Prostate gland (tissue), 2 donors: ENCODE measurements around the gene LPP. TPM values are rescaled to one million over a fixed set of nuclear protein-coding genes. Genes with fewer than 3 reads are reported as not detected.

Experiments used
- DNase-seq: peaks from one replicate; pipeline ENCODE4 v3.0.0-alpha.2; 2019; ENCODE audit warnings: low spot score
- H3K27ac ChIP-seq, 2 donors: fragments of 200-600 bp; sonication (generic); 2 replicates each; pipeline ENCODE4 v1.5.1; 2017 to 2019
- H3K27me3 ChIP-seq: fragments of 200-600 bp; sonication (generic); replicated peaks from 2 replicates; pipeline ENCODE4 v1.5.1; 2019; ENCODE audit not compliant: insufficient read depth
- H3K36me3 ChIP-seq, 2 donors: fragments of 200-600 bp; sonication (generic); 1 replicate in 1 of 2; 2 replicates in 1 of 2; pipeline versions ENCODE4 v1.5.1 to v1.8.1; 2017 to 2019
- H3K4me1 ChIP-seq: fragments of 200-600 bp; sonication (generic); replicated peaks from 2 replicates; pipeline ENCODE4 v1.5.1; 2019
- H3K4me3 ChIP-seq, 2 donors: fragments of 200-600 bp; sonication (generic); 2 replicates each; pipeline ENCODE4 v1.5.1; 2017 to 2019
- H3K9me3 ChIP-seq: fragments of 200-600 bp; sonication (generic); 2 replicates; pipeline ENCODE4 v1.5.1; 2017
- POLR2A ChIP-seq: fragments of 450-650 bp; IDR thresholded peaks from one replicate; pipeline ENCODE4 v1.6.1; 2016; ENCODE audit warnings: antibody characterized with exemption, mild to moderate bottlenecking
- POLR2AphosphoS5 ChIP-seq: sonication (generic); formaldehyde crosslinking; IDR thresholded peaks from one replicate; pipeline ENCODE4 v1.6.1; 2017; ENCODE audit warnings: antibody characterized with exemption
- WGBS: methylation state at CpG from one replicate; pipeline ENCODE4 v1.1.5; 2018; 5-methylcytosine and 5-hydroxymethylcytosine counted together
- intact Hi-C: fragments of 100-400 bp; cut with DNase I; formaldehyde crosslinking; loops from one replicate; pipeline ENCODE4 v1.14.2; 2022
- total RNA-seq, 2 donors: library from RNA; depleted of rRNA; stranded (reverse); fragments of >200 nt; gene quantifications; one replicate each; pipeline ENCODE4 v1.1.0, GENCODE V29; 2016
- TF ChIP-seq, protein P1 (sequence below), 4 experiments: fragments of 200-600 bp in 2 of 4; fragments of 450-650 bp in 2 of 4; sonication (generic) in 2 of 4; IDR thresholded peaks; 1 replicate in 3 of 4; 2 replicates in 1 of 4; pipeline ENCODE4 v1.5.1; 2016 to 2019; ENCODE audit warnings: antibody characterized with exemption in 4 of 4, mild to moderate bottlenecking in 2 of 4, moderate library complexity in 2 of 4

The LPP gene
- total RNA-seq, 2 donors from 2014 or later = 219 to 248 TPM

DNA sequence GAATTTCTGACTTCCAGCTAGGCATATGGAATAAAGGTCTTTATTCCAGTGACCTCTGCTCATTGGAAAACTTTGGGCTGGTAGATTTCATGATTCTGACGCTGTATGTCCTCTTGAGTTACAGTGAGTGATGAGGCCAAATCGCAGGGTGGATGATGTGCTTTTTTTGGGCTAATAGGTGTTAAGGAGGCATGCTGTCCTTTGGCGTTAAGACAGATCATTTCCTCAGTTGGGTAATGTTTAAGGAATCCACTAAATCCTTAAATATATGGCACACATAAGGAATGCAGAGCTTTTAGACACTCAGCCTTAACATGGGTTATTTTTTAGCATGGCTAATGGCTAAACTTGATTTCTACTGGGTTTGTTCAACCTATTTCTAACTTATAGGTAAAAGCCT, 87.9 kb downstream of the LPP start:
- DNase-seq = no peak
- H3K27ac ChIP-seq = no peak overlapping the region
- WGBS = 88% methylated on average over 3 of the region's 3 CpGs

DNA sequence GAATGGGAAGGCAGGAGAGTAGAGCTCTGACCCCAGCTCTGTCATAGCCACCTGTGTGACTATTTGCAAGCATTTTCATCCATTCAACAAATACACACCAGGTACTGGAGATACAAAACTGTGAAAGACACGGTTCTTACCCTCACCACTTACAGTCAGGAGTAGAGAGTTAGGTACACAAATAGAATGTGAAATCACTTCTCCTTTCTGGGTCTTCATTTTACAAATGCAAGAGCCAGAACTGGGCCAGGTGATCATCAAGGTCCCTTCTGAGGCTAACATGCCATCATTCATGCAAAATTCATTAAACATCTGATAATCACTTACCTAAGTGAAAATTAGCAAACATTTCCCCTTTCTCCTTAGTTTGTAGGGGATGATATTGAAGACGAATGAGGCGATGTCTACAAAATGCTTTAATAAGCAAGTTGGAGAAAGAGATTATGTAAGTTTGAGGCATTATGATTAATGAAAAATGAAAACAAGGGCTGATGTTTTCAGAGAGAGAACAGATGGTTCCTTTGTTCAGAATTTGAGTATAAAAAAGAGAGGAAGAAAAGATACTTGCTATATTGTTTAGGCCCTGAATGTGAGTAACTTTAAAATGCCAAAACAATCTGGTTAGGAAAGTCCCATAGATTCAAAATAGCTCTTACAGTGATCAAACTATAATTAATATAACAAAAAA, 88.6 kb downstream of the LPP start:
- H3K4me3 ChIP-seq = no peak overlapping the region
- DNase-seq = no peak
- H3K4me1 ChIP-seq = no peaks in the 10 kb centered on the region
- H3K9me3 ChIP-seq = no peaks in the 10 kb centered on the region
- WGBS = 78% methylated on average over 3 of the region's 3 CpGs
- no peak overlapping the region for H3K27ac ChIP-seq
- no peak for TF ChIP-seq POLR2A
- TF ChIP-seq POLR2AphosphoS5 = no peak
- TF ChIP-seq, protein P1, sequence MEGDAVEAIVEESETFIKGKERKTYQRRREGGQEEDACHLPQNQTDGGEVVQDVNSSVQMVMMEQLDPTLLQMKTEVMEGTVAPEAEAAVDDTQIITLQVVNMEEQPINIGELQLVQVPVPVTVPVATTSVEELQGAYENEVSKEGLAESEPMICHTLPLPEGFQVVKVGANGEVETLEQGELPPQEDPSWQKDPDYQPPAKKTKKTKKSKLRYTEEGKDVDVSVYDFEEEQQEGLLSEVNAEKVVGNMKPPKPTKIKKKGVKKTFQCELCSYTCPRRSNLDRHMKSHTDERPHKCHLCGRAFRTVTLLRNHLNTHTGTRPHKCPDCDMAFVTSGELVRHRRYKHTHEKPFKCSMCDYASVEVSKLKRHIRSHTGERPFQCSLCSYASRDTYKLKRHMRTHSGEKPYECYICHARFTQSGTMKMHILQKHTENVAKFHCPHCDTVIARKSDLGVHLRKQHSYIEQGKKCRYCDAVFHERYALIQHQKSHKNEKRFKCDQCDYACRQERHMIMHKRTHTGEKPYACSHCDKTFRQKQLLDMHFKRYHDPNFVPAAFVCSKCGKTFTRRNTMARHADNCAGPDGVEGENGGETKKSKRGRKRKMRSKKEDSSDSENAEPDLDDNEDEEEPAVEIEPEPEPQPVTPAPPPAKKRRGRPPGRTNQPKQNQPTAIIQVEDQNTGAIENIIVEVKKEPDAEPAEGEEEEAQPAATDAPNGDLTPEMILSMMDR (IDR thresholded peaks at IDR 0.05) = no peak
- intact Hi-C loops = no loop called here
- no peaks in the 10 kb centered on the region for H3K36me3 ChIP-seq
- H3K27me3 ChIP-seq = no peaks in the 10 kb centered on the region

More for the DNA sequence above, 87.9 kb downstream of the LPP start:
- intact Hi-C loops = no loop called here
- no peaks in the 10 kb centered on the region for H3K27me3 ChIP-seq
- no peak overlapping the region for H3K4me3 ChIP-seq
- no peaks in the 10 kb centered on the region for H3K9me3 ChIP-seq
- no peaks in the 10 kb centered on the region for H3K36me3 ChIP-seq
- H3K4me1 ChIP-seq = no peaks in the 10 kb centered on the region
- no peak for TF ChIP-seq POLR2AphosphoS5
- TF ChIP-seq, protein P1 (IDR thresholded peaks at IDR 0.05) = no peak
- TF ChIP-seq POLR2A = no peak

DNA sequence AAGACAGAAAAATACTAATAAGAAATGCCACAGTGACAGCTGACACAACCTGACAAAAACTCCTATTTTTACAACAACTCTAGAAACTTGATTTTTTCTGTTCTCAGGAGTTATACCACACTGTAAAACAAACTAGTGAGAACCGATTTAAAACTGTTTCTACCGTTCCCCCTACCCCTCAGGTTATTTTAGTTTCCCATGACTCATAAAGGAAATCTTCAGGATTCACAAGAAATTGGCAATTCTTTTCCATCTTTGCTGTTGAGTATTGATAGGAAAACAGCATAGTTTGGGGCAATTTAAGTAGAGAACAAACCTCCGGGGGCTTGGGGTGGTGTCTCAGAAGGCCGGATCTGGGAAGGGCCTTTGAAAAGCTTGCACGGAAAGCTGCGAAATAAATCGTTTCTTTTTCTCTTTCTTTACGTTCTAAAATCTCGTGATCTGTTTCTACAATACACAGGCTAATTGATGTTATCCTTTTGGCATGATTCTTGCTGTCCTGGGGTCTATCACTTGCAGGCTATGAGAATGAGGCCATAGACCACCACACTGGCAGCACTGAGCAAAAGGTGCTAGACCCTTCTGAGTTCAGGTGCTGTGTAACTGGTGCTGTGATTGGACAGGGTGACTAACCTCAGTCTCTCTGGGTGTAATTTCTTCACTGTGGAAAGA, 89.3 kb downstream of the LPP start:
- 76% methylated on average over 9 of the region's 9 CpGs for WGBS
- H3K4me3 ChIP-seq = no peak overlapping the region
- no peaks in the 10 kb centered on the region for H3K9me3 ChIP-seq
- H3K4me1 ChIP-seq = no peaks in the 10 kb centered on the region
- H3K36me3 ChIP-seq = no peaks in the 10 kb centered on the region
- no peaks in the 10 kb centered on the region for H3K27me3 ChIP-seq
- no peak overlapping the region for H3K27ac ChIP-seq
- DNase-seq = no peak
- intact Hi-C loops = no loop called here
- TF ChIP-seq POLR2A (no peak), POLR2AphosphoS5 (no peak)
- TF ChIP-seq, protein P1 (IDR thresholded peaks at IDR 0.05) = no peak

DNA sequence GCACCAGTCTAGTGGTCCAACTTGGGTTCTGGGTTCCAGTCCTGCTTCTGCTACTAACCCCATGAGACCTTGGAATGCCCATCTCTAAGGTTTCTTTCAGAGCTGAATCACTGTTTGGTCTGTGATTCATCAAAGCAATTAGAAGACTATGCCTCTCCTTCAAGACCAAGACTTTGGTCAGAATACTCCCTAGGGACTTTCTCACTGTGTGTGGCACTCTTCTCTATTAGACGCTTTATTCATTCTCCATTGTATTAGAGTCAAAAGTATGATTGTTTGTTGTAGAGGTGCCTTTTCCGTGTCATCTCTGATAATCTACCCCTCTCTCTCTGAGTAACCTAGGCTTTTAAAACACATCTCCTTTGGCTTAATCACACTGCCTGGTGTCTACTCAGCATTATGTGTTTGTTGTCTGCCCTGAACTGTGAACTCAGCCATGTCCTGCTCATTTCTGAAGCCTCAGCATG, 90.5 kb downstream of the LPP start:
- Histone ChIP-seq H3K9me3 (no peaks in the 10 kb centered on the region), H3K4me3 (no peak overlapping the region), H3K4me1 (no peaks in the 10 kb centered on the region), H3K27me3 (no peaks in the 10 kb centered on the region), H3K36me3 (no peaks in the 10 kb centered on the region), H3K27ac (no peak overlapping the region)
- intact Hi-C loops = no loop called here
- no peak for DNase-seq
- 90% methylated on average over 2 of the region's 2 CpGs for WGBS
- TF ChIP-seq, protein P1 (IDR thresholded peaks at IDR 0.05) = no peak
- TF ChIP-seq POLR2AphosphoS5 (no peak), POLR2A (no peak)
